ENCODE results near the gene CTSE.
"Not testable (repeated sequence)": the region's sequence is repeated elsewhere in the genome, so short reads cannot be mapped to it uniquely, and the experiment has no call there.

The CTSE gene

DNA sequence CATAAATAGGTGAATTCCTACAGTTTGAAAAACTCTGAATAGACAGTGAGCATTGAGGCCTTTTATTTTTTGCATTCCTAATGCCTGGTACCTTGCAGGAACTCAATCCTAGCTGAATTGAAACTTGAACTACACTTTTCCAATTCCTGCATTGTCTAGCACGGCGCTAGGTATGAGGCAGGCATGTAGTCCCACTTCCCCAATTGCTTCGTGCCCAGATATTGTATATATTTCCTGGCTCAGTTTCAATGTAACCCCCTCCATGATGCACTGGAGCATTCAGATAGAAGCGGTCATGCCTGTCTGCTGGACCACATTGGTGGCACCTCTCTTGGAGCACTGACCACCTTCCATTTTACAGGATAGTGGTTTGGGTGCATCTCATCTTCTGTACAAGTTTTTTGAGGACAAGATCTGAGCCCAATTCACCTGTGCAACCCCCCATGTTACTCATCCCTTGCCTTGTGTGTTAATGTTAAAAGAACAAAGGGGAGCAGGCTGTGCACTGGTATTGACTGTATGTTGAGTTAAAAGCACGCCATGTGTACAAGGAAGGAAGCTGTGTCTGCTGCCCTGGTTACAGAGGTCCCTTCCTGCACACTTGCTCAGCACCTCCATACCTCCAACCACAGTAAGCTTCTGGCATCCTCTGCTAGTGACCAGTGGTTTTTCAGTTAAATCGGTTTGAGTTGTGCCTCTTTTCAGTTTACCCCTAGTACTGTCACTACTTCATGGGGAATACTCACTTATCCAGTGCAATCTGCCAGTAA is 10.5 kb downstream of the CTSE start:
- DNase-seq: no peak

DNA sequence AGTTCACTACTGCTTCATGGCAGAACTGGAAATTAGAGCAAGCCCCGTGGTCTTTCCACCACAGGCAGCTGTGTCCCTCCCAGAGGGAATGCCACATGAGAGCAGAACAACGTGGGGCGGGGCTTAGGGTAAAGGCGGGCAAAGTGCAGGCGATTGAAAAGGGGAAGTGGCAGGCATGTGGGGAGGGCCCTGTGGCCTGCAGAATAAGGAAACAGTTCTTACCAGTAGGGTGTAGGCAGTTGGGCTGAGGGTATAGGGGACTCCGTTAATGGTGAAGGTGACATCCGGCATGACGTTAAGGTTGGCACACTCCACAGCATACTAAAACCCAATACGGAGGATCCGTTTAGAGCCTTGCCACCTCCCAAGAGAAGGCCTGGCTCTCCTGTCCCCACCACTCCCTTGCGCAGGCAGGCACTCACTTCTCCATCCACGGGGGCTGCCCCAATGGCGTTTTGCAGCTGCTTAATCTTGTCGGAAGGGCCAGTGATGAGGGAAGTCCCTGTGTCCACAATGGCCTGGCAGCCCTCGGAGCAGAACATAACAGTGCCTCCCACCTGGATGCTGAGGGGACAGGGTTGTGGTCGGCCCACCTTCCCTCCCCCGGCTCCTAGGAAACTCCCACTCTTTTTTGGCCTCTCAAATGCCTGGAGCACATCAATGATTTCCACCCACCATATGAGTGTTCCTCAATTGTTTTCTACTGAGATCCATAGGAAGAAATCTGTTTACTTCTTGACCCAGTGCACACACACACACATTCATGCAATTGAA is 11.4 kb downstream of the CTSE start:
- no peak for DNase-seq

DNA sequence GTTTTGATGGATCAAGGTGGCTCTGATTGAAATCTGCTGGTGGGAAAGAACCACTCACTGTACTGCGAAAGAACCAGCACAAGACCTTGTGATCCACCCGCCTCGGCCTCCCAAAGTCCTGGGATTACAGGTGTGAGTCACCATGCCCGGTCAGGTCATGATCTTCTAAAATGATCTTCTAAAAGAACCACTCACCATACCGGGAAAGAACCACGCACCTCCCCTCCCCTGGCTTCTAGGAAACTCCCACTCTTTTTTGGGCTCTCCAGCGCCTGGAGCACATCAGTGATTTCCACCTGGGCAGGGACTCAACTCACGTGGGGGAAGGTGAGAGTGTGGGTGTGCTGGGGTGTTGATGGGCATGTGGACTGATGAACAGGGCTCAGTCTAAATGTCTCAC is 12.6 kb downstream of the CTSE start:
- no peak for DNase-seq

DNA sequence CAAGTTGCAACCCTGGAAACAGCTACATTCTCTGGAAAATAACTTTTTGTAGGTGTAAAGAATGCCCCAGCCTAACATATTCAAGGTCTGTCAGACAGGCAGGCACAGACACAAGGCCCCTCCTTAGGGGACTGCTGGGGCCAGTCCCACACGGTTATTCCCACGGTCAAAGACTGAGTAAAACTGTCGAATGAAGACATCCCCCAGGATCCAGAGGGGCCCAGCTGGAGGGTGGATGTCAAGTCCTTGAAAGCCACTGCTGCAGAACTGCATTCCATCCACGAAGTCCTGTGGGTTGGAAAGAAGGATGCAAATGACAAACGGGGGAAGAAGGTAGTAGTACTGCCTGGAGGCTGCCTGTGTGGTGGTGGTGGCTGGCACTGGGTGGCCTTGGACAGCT is 13.6 kb downstream of the CTSE start:
- DNase-seq: no peak

DNA sequence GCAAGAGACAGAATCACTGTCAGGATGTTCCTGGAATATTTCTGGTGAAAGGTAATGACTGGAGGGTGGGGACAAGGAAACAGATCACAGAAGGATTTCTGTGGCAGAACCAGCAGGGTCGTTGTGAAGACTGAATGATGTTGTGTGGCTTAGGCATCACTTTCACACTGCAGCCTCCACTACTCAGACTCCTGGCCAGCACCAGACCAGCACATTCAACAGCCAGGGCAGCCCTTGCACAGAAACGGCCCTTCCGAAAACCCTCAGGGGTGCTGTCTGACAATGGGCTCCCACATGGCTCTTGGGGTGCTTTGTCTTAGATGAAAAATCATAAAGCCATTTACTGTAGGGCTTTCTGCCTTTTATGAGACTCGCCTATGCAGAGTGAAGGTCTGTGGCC is 16.7 kb downstream of the CTSE start:
- no peak for DNase-seq

DNA sequence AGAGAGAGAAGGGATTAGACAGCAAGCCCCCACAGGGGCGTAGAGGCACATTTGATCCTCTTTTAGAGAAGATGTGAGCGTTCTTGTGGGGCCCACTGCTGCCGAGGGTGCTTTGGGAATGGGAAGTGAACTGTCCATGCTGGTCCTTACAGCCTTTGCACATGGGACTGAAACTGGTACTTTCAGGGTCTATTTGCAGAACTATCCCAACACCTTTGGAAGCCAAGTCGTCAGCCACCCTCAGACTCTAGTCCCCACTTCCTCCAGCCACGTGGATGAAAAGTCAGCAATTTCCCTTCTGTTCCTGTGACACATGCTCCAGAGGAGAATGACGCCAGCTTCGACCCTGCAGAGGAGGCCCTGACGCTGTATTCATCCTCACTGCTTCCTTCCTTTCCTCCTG is 17.9 kb downstream of the CTSE start:
- peak; percentile 23 for DNase-seq

DNA sequence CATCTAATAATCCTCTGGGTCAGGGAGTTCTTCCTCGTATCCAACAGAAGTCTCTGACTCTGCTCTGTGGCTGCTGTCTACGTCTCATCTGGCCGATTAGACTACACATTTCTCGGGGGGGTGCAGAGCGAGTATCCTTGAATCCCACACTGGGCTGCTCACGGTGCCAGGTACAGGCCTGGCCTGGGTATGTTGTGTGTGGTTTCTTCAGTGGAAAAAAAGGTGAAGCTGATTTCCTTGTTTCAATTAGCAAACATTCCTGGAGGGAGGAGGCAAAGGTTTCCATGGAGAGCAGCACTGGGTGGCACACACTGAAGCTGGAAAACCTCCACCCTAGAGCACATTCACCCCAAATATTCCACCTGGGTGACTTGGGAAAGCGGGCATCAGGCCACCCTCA is 18.5 kb downstream of the CTSE start:
- no peak for DNase-seq

DNA sequence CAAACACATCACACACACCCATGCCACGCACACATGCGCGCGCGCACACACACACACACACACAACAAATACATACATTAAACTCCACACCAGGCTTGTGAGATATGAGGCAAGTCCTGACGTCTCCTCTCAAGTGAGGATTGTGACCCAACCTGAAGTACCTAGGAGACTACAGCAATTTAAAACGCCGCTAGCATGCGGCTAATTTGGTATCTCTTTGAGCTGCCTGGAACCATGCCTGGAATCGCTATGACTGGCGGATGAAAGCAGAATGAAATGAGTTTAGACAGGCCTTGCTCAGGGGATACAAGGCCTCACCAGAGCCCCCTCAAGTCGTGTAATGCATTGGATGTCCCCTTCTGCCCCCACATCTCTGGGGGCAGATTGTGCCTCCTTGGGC is 18.9 kb downstream of the CTSE start:
- DNase-seq: peak; percentile 14

DNA sequence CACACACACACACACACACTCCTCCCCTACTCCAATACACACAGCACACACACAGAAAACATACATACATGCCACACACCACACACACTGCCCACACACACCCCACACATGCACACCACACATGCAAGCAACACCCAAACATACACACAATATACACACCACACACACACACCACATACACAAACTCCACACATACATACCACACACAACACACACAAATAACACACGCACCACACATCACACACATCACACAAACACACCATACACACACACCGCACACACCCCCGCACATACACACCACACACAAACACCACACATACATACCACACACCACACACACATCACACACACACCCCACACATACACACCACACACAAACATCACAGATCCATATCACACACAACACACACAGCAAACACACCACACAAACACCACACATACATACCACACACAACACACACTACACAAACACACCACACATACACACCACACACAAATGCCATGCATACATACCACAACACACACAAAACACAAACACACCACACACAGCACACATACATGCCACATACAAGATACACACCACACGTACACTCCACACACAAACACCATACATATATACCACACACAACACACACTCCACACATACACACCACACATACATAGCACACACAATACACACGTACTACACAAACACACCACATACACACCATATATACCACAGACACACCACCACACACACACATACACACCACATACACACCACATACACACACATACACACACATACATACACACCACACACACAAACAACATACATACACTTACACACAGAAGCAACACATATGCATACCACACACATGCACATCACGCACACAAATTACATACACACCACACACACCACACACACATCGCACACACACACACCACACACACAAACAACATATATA is 19.6 kb downstream of the CTSE start:
- no peak for DNase-seq

DNA sequence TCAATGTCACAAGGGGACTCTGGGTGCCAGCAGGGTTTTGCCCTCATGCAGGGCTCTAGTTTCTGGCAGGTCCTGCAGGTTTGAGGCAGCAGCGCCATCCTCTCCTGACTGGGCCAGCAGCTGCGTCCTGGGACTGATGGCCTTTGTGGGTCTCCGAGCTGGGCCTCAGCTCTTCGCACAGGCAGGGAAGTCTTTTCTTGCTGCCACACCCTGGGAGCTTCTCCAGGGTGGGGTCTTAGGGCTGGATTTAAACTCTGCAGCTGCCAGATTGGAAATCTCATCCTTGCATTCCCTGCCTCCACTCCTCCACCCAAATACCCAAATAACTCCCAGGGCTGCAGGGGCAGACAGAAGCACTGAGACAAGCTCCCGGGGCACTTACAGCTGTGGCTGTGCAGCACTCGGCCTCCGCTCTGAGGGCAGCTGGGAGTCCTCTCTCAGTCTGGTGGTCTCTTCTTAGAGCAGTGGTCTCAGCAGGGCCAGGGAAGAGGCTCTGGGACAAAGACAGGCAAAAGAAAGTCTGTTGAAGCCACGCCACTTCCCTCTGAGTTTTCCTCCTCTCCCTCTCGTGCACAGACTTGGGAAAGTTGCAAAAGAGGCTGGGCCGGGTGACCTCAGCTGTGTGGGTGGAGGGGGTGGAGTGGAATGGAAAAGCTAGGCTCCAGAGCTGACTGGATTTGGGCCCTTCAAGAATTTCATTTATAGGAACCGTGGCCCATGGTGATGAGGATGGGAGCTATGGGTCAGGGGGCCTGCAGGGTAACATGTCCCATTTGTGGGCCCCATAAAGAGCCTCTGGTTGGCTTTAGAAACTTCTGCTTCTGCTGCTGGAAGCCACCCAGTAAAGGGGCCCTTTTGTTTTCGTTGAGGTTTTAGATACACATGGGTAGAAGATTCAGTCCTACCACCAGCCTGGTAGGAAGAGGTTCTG is 20.6 kb downstream of the CTSE start, which contains the start of gene RAB7B:
RAB7B (minus strand) TSS at position 525 of the 931 bp plus-strand sequence. CDS start 9,260 bp downstream, outside the sequence.
- DNase-seq: peak; percentile 73

DNA sequence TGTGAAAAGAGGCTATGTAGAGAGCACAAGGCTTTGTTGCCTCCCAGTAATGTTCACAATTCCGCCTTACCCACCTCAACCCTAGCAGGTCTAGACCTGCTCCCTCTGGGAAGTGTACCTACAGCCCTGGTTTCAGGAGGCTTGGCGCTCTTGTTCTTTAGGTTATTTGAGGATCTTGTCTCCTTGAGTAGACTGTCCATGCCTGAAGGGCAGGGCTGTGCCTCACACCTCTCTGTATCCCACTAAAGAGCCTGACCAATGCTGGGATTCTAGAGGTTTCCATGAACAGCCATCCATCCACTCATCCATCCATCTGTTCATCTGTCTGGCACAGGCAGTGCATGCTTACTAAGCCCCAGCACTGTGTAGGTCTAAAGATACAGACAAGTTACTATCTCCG is 21.5 kb downstream of the CTSE start:
- no peak for DNase-seq

DNA sequence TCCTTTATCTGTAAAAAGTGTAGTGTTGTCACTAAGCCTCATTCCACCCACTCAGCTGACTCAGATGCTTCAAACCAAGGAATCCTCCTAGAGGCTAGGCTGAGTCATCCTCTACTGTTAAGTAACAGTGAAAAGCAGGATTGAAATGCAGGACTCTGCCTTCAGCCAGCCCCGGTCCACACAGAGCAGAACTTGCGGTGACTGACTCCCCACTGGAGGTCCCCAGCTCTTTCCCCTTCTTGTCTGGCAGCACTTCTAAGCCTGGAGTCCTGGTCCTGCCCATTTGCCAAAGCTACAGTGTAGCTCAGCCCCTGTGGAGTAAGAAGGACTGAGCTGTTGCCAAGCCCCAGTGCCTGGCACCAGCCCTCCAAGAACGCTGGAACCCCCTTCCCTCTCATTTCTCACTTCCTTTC is 22.2 kb downstream of the CTSE start:
- peak; percentile 94 for DNase-seq

DNA sequence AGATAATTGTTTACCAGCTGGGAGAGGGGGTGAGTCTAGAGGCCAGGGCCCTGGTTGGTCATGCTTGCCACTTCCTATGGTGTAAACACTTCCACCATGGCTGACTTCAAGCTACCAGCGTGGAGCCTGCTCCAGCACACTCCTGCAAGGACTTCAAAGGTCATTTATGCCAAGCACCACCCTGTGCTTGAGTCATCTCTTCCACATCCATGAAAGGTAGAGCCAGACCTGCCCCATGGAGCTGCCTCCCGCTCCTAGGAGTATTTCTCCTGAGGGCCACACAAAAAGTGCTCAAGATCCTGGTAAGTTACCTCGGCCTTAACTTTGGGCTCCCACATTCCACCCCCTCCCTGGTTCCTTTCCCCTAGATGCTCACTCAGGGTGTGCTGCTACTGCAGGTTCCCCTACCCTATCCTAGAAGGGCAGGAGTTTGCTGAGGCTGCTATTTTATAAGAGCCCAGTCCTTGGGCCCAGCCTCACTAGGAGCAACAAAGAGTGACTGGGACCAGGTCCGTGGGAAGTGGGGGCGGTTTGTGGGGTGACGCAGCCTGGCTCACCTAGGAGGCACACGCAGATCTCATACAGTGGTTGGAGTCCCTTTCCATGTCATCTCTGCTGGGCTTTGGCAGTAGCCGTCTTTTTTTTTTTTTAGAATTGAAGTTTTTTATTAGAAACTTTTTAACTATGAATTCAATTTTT is 22.9 kb downstream of the CTSE start:
- DNase-seq: peak; percentile 10

DNA sequence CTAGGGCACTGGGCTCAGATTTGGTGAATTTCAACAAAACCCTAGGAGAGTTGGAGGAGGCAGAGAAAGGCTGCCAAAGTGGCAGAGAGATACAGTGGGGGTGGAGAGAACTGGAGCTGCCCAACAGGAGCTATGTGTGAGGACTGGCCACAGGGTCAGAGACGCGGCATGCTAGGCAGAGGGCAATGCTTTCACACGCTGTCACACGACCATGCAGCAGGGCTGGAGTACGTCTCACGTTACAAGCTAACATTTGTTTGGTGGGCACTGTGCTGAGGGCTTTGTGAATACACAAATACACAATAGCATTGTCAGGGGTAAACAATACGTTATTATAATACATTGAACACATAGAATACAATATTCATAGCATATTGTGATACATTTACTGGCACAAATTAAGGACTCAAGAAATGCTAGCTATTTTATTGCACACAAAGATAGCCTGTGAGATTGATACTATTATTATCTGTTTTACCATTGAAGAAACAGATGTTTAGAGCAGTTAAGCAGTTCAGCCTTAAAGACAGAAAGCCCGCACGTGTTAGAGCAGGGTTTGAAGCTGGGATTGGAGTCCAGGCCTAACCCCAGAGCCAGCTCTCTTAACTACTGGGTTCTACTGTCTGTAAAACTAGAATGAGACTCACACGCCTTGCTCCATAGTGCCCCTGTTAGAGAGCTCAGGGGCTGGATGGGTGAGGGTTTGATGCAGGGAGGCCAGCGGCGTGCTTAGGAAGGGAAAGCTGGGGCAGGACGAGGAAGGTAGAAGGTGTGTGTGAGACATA is 25.0 kb downstream of the CTSE start:
- no peak for DNase-seq

DNA sequence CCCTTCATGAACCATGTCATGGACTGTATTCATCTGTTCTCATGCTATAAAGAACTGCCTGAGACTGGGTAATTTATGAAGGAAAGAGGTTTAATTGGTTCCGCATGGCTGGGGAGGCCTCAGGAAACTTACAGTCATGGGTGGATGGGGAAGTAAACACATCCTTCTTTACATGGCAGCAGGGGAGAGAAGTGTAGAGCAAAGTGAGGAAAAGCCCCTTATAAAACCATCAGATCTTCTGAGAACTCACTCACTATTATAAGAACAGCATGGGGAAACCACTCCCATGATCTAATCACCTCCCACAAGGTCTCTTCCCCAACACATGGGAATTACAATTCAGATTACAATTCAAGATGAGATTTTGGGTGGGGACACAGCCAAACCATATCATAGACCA is 27.1 kb downstream of the CTSE start:
- DNase-seq: not testable (repeated sequence)

DNA sequence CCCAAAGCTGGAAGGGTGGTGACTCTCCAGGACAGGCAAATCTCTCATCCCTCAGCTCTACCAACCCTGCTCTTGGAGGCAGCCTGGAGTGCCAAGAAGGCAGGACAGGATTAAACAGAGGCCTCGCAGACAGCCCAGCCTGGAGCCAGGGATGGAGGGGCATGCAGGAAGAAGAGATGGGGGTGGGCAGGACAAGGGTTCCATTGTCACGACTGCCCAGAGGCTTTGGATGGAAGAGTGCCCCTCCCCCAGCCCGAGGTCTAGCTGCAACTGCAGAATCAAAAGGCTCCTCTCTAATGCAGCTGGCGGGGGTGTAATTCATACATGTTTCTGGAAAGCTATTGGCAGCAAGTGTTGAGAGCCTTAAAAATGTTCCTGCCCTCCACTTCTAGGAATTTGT is 29.3 kb downstream of the CTSE start:
- no peak for DNase-seq

DNA sequence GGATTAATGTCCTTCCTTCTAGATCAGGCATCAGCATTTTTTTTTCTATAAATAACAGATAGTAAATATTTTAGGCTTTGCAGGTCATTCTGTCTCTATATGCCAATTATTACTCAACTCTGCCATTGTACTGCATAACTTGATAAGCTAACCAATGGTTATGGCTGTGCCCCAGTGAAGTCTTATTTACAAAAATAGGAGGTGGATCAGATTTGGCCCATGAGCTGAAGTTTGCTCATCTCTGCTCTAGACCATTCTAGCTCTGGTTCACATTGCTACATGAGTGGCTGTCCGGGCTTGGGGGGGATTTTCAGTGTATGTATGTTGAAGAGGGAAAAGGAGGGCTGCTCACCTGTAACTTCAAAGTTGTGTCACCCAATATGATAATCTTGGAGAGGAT is 30.6 kb downstream of the CTSE start:
- DNase-seq: no peak

DNA sequence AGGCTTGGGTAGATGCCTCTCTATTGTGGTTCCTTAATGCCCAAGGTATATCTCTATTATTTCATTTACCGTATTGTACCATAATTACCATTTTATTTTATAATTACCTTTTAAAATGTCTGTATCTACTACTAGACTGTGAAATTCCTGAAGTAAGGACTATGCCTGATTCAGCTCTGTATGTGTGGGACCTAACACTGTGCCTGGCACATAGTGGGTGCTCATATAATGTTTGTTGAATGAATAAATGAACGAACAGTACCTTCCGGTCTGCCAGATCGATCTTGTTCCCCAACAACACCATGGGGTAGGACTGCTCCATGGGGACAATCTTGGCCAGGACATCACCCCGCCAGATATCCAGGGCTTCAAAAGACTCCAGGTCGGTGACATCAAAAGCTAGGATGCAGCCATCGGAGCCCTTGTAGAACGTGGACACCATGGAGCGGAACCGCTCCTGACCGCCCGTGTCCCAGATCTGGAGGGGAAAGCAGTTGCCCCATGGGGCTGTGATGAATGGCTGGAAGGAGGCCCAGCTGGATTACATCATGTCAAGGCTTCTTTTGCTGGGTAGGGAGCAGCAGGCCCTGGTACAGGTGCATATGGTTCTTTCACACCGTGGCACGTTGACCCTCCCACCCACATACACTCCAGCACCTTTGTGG is 31.3 kb downstream of the CTSE start:
- no peak for DNase-seq

DNA sequence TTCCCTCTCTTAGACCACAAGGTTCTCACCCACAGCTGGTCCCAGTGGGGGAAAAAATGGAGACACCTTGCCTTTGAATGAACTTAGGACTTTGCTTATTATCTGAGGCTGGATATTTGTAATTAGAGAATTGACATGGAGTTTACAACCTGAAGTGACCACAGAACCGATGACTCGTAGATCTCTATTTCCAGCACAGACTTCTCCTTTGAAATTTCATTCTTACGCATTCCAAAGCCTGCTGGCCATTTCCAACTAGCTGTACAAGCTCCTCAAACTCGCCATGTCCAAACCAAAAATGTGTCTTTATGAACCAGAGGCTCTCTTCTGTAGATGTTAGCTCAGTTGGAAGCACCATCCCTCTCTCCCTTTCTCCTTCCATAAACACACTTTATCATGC is 32.5 kb downstream of the CTSE start:
- peak; percentile 62 for DNase-seq

DNA sequence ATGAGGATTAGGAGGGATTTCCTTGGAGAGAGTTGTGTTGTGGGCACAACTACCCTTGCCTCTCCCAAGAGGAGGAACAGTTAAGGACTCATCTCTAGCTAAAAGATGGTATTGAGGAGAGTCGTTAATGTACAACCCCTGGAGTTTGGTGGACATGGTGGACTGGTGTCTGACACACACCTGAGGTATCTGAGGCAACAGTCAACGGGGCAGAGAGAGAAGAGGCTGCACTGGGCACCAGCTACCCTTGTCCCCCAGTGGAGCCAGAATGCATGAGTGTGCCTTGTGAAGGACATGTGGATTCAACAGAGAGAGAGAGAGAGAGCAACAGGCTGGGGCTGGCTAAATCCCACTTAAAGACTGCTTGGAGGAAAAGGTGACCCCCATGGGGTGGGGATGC is 33.5 kb downstream of the CTSE start:
- no peak for DNase-seq

All from fibroblast of skin of right quadriceps (primary cell).